ENCODE results near the gene TTLL8.
A peak's percentile ranks its signal among the peaks of the same experiment; 100 is the strongest.

Gene TTLL8

DNA sequence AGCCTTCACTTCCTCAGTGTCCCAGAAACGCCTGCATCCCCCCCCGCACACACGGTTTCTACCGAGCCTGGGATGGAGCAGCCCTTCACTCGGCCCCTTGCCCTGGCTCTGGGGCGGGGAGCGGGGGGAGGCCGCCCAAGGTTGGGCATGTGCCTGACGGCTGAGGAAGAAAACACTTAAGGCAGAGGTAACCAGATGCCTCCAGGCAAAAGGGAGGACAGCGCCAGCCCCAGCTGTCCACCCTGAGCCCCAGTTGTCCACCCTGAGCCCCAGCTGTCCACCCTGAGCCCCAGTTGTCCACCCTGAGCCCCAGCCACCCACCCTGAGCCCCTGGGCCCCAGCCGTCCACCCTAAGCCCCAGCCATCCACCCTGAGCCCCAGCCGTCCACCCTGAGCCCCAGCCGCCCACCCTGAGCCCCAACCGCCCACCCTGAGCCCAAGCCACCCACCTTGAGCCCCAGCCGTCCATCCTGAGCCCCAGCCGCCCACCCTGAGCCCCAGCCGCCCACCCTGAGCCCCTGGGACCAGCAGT lies 3.8 kb upstream of the TTLL8 start:
- no peak for DNase-seq (ENCODE audit: low read depth)

DNA sequence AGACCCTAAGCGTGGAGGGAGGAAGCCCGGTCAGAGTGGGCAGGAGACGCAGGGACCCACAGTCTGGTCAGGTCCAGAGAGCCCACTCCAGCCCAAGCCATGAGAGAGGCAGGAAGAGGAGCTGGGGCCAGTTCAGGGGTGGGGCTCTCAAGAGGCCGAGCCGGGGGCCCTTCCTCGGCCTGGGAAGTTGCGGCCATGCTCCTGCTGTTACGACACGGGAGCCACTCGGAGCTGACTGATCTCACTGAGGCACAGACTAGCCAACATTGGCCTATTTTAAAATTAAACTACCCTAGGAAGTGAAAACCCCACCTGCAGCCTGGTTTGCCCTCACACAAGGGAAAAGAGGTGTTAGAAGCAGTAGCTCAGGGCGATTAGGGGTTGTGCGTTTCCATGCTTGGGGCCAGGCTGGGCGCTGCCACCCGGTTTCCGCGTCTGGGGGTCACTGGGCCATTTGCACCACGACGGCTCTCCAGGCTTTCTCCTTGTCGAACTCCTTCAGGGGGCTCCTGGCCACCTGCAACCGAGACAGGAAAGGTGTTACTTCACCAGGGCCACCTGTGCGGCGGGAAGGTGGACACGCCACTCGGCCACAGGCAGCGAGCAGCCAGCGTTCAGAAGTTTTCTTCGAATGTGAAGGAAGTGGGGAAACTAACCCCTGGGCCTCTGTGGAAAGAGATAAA lies 3.2 kb upstream of the TTLL8 start:
- no peak for DNase-seq (ENCODE audit: low read depth)

DNA sequence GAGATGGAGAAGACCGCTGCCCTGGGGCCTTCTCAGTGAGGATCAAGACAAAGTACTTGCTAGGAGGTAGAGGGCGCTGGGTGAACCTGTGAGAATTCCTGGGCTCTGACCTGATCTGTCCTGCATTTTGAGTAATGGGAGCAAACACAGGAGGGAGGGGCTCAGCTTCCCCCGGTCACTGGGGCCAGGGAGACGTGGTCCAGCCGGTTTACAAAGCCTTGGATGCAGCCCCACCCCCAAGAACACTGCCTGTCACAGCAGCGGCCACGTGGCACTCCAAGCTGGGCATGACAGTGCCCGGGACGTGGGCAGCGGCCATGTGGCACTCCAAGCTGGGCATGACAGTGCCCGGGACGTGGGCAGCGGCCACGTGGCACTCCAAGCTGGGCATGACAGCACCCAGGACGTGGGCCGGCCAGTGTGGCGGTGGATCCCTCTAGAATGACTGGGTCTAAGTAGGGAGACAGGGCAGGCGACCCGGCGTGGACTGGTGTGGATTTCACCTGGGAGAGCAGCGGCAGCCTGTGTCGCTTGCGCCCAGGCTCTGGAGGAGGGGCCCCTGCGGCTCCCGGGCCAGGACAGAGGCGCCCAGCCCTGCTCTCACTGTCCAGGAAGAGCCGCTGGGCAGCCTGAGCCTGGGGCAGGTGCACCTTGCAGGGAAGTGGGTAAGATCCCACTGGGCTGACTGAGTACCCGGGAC lies 2.5 kb upstream of the TTLL8 start:
- no peak for DNase-seq (ENCODE audit: low read depth)

DNA sequence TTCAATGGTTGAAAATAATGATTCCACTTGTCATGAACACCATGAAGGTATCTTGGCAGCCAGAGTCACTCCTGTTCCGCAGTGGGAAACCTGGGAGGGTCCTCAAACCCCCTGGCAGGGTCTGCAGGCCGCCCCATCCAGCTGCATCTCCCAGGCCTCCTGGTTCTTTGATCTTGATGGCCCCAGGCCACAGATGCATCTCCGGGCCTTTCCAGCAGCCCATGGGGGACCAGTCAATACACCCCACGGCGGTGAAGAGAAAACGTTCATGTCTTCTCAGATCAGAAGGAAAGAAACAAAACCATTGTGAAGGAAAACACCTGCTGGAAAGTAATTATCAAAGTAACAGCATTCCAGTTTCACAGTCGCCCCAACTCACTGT lies 1.8 kb upstream of the TTLL8 start:
- DNase-seq (ENCODE audit: low read depth), result no peak

DNA sequence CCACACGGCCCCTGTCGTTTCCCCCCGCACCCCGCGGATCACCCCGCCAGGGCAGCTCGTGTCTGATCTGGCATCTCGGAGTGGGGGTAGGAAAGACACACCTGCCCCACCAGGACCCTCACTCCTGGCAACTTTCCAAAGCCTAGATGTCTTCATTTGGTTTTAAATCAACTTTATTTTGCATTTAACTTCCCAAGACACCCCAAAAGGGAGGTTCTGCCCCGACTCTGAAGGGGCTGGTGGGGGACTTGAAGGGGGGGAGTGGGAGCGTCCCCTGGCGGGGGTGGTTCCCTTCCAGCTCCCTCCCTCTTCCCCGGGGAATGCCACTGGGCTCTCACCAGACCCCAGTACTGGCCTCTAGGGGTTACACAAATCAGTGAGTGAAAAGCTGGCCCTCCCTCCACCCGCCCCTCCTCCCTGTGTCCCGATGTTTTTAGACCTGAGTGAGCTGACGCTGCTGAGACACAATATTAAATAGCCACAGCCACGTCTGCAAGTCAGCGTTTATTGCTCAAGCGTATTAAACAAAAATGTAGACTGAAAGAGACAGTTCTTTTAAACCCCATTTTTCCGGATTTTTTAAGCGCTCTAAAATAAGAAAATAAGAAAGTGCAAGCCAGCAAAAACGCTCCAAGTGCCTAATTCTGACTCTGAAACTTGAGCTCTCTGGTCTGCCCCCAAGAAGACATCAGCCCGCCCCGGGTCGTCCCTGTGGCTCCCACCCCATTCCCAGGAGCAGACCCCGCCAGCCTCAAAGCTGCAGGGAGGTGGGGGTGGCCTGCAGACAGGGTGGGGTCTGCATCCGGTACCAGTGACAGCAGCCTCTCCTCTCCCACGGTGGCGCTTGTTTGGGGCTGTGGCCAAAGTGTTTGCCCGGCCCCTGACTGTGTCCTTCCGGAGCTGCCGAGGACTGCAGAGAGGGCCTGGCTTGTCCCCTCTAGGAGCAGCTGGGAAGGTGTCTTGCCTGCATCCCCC lies 1.1 kb upstream of the TTLL8 start:
- DNase-seq (ENCODE audit: low read depth), result peak; percentile 32

DNA sequence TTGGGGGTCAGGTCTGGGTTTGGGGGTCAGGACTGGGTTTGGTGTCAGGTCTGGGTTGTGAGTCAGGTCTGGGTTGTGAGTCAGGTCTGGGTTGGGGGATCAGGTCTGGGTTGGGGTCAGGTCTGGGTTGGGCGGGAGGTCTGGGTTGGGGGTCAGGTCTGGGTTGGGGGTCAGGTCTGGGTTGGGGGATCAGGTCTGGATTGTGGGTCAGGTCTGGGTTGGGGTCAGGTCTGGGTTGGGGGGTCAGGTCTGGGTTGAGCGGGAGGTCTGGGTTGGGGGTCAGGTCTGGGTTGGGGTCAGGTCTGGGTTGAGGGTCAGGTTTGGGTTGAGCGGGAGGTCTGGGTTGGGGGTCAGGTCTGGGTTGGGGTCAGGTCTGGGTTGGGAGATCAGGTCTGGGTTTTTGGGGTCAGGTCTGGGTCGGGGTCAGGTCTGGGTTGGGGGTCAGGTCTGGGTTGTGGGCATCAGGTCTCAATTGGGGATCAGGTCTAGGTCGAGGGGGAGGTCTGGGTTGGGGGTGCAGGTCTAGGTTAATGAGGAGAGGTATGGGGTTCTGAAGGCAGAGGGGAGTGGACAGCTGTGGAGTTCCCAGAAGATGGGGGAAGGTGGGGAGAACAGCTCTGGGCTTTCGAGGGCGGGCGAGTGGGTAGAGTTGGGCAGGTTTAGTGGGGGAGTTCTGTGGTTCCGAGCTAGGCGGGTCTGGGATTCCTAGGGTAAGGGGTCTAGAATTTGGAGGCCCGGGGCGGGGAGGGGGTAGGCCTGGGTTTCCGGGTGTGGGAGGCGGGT lies 629 bp downstream of the TTLL8 start:
- DNase-seq (ENCODE audit: low read depth), result no peak

DNA sequence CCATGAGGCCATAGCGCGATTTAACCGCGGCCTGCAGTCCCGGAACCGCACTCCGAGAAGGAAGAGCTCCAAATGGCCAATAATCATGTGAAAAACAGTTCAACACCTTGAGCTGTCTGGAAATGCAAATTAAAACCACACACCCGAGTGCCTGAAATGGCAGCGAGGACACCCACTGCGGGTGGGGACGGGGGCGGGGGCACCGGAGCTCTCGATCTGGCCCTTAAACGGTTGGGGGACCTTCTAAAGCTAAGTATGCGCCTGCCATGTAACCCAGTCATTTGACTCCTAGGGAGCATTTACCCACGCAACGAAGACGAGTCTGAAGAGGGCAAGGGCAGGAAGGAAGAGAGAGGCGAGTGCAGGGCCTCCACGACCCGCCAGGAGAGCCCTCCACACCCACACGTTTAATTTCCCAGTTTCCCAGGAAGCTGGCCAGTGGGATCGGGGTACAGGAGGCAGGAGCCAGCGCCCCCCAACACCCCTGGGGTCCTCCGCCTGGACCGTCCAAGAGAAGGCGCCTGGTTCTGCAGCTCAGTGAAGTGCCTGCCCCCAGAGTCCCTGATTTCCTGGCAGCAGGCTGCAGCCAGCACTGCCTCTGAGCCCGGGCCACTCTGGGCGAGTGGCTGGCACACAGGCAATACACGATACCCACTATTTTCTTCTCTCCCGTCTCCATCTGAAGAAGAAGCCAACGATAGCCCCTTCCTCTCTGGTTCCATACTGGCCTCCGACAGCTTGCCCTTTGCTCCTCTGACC lies 1.7 kb downstream of the TTLL8 start:
- no peak for DNase-seq (ENCODE audit: low read depth)

DNA sequence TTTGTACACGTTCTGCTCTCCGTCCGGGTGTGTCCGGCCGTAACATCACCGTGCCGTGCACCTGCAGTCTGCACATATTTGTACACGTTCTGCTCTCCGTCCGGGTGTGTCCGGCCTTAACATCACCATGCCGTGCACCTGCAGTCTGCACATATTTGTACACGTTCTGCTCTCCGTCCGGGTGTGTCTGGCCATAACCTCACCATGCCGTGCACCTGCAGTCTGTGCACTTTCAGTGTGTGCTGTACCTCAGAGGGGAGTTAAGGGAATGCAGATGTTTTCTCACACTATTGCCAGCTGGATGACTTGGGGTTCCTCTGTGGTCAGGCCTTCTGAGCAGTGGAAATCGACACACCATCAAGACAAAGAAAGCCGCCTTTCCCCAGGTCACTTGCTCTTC lies 4.2 kb downstream of the TTLL8 start:
- no peak for DNase-seq (ENCODE audit: low read depth)

DNA sequence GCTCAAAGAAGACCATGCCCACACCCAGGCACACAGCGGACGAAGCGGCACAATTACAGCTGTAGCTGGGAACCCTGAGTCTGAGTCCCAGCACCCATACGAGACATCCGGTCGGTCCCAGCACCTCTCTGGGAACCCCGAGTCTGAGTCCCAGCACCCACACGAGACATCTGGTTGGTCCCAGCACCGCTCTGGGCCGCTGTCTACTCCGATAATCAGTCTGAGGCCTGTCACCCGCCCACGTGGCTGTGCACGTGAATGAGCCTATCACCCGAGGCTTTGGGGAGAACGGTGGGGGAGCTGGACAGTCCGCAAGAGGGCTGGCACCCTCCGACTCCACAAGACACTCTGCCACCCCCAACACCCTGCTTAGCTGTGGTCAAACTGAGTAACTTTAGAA lies 6.2 kb downstream of the TTLL8 start:
- DNase-seq (ENCODE audit: low read depth), result no peak

DNA sequence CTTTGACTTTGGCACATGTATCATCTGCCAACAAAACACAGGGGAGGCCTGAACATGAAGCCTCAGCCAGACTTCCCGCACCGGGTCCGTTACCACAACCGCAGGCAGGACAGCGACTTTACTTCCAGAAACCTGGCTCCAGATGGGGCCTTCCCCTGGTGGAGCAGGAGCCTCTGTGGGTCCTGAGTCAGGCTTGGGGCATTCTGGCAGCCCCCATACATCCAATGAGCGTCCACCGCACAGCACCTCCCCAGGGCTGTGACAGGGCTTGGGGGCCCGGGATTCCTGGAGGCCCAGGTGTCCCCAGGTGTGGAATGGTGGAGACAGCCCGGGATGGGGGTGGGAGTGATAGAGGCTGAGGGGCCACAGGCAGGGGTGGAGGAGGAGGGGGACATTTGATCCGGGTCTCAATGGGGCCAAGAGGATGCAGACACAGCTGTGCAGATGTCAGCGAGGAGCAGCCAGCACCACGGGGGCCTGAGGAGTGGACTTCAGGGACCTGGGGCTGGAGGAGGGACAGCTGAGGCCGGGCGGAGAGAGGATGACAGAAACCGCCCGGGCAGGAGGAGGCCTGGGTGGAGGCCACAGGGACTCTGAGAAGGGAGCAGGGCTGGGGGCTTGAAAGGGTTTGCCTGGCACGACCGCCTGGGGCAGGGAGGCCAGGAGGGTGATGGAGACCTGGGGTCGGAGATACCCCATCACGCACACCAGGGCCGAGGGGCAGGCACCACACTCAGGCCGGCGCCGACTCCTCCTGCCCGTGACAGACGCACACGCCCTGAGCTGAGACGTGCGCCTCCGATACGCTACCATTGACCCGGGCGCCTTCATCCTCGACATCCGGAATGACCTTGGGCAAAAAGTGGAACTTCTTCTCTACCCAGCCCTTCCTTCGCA lies 8.6 kb downstream of the TTLL8 start:
- no peak for DNase-seq (ENCODE audit: low read depth)

DNA sequence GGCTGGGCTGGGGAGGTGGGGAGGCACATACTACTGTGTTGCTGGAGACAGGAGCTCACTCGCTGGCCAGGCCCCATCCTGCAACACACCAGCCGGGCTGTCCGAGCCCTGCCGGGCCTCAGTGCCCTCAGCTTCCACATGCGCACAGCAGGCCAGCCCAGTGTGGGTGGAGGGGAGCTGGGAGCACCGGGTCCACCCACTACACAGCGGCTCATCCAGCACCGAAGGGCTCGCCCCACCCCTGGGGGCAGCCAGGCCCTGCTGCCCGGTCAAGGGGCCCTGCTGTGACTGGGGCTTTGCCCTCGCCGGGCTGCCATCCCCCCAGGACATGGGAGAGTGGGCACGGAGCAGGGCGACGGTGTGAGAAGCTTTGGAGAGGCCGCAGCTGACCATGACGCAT lies 9.3 kb downstream of the TTLL8 start:
- no peak for DNase-seq (ENCODE audit: low read depth)

DNA sequence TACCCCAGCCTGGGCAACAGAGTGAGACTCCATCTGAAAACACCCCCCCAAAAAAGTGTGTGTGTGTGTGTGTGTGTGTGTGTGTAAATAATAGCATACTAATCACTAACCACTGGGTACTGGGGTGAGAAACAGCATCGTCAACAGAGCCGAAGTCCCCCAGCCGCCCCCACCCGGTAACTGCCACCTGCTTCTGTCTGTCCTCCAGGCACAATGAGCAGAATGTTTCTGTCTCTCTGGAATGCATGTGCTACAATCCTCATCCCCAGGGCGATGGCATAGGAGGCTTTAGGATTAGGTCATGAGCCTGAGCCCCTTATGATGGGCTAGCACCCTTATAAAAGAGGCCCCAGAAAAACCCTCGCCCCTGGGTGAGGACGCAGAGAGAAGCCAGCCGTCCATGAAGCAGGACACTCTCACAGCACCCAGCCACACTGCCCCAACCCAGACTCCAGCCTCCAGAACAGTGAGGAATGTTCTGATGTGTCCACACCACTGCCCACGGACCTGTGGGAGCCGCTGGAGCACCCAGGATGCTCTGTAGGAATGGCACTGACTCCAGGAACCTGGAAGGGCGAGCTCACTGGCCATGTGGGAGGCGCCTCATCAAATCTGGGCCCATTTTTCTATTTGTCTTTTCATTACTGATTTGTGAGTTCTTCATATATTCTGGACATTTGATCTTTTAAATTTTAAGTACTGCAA lies 9.9 kb downstream of the TTLL8 start:
- DNase-seq (ENCODE audit: low read depth), result no peak

DNA sequence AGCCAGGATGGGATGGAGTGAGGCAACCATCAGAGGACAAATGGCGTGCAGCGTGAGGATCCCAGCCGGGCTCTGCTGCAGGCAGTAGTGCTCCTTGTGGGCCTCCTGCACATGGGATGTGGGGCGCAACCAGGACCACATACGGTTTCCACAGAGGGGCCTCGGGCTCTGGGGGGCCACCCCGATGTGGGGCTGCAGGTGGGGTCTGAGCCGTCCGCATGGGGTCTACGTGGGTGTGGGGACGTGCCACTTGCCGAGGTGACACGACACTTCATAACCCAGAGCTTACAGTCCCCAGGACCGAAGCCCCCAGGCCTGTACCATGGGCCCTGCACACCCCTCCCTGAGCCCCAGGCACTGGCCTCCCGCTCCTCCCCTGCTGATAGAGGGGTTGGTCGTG lies 10.8 kb downstream of the TTLL8 start:
- no peak for DNase-seq (ENCODE audit: low read depth)

DNA sequence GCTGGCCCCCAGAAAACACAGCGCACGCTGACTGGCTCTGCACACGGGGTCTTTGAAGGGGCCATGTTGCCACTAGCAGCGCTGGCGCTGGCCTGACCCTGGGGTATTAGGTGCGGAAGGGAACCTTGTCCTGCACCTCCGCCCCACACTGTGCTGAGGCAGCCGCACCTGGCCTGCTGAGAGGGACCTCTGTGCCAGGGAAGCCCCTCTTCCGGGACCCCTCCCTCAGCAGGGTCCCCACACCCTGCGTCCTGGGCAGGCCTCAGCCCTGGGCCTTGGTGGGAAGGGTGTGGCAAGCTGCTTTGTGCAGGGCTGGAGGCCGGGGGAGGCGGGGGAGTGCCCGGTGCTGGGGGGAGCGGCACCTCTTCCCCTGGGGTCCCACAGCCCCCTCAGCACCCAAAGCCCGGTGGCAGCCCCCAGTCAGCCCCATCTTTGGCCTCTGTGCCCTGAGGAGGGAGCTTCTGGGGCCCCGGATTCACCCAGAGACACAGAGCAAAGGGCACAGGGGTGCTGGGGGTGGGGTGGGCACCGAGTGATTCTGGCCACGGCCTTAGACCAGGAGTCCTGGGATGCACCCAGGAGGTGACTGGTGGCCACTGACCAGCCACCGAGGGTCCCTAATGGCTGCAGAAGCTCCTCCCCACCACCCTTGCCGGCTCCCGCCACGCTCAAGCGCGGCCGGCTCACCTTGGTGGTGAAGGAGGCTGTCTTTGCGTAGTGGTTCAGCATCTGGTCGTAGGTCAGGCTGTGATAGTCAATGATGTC lies 11.4 kb downstream of the TTLL8 start:
- no peak for DNase-seq (ENCODE audit: low read depth)

DNA sequence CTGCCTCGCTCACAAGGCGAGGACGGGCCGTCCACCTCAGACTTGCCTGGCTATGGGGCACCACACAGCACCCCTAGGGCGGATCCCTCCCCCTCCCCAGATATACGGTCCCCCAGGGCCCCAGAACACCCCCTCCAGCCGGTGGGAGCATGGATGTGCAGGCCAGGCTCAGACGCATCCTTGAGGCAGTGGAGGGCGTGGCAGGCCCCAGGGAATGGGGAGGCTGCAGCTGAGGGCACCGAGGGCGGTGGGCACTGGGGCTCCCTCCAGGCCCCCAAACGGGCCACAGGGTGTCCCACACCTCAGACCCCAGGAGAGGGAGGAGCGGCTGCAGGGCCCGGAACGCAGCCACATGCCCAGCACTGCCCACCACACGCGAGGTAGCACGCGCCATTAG lies 12.1 kb downstream of the TTLL8 start:
- no peak for DNase-seq (ENCODE audit: low read depth)

DNA sequence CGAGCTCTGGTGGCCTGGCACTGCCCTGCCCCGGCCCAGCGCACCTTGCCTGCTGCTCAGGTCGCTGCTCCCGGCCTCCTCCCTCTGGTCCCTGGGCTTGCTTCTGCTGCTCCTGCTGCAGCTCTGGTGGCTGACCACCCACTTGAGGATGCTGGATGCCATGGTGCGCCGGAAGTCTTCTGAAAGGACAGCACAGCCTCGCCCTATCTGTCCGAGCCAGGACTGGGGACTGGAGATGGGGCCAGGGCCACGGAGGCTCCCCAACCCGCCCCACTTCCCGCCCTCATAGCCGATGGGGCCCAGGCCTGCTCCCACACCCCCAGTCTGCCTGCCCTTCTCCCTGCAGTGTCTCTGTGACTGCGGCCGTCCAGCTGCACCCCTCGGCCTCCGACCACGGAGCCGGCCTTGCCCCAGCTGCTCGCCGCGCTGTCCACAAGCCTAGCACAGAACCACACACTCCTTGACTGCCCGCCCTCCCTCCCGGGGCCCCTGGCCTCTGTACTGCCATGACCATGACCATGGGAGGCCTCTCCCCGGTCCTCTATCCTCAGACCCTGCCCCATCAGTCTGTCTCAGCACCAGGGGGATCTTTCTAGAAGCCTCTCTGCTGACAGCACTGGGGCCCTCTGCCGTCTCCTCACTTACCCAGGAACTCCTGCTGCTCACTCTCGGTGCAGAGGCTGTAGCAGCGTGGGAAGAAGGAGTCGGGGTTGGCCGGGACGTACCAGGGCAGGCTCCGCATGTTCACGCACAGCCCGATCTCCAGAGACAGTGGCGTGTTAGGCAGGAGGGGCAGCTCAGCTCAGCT lies 12.7 kb downstream of the TTLL8 start:
- no peak for DNase-seq (ENCODE audit: low read depth)

DNA sequence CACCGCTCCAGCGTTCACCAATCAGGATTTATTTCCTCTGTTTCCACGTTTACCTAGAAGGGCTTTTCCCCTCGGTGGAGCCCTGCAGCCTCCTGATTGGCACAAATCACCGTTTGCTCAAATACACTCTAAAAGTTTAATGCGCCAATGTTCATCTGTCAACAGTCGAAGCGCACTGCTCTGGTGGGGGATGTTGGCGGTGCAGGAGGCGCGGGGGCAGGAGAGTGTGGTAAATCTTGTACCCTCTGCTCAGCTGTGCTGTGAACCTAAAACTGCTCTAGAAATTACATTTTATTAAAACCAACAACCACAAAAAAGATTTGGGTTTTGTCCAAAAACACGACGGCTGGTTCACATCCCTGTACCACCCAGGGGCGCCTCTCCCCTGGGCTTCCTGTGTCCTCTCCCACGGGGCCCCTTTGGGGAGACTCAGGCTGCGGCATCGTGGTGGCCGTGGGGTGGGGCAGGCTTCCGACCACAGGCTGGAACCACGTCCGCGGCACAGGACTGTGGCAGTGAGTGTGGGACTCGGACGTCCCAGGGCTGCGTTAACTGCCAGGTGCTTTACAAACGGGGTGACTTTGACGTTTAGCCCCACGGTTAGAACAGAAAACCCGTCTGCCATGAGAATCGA lies 13.5 kb downstream of the TTLL8 start:
- DNase-seq (ENCODE audit: low read depth), result no peak
